ENCODE measurements around the gene CLEC4M. TPM values are rescaled to one million over a fixed set of nuclear protein-coding genes. Genes with fewer than 3 reads are reported as not detected.

CLEC4M gene
- total RNA-seq: not detected in 2 replicates

GRCh38 chr19:7762719-7763293 is at the start of gene CLEC4M:
Gene CLEC4M (plus strand): TSS chr19:7763243. CDS start chr19:7763267, 24 bp downstream.

GRCh38 chr19:7732045-7732444 is 31.0 kb upstream of the CLEC4M start, which contains the start of gene CLEC4G:
Gene CLEC4G (minus strand): TSS chr19:7732110. CDS start chr19:7732102, 8 bp downstream.

GRCh38 chr19:7746903-7747884 is 15.8 kb upstream of the CLEC4M start, which contains the start of gene CD209:
Gene CD209 (minus strand): TSS chr19:7747534. CDS start chr19:7747511, 23 bp downstream.

Other genes with a start within 250 kb of the CLEC4M start
- 8.2 and 16.5 TPM in 2 replicates for gene ZNF358, start 247.1 kb upstream of the CLEC4M start, total RNA-seq
- 4.5 and 4.6 TPM in 2 replicates for gene MCOLN1, start 240.6 kb upstream of the CLEC4M start, total RNA-seq
- 60.2 and 96.3 TPM in 2 replicates for gene PNPLA6, start 227.5 kb upstream of the CLEC4M start, total RNA-seq
- gene CAMSAP3, start 167.4 kb upstream of the CLEC4M start, total RNA-seq: not detected in 2 replicates
- gene XAB2, start 133.7 kb upstream of the CLEC4M start, total RNA-seq: 28.6 and 34.5 TPM in 2 replicates
- gene PET100, start 133.4 kb upstream of the CLEC4M start, total RNA-seq: 13.2 and 17.1 TPM in 2 replicates
- not detected in 2 replicates for gene PCP2, start 129.5 kb upstream of the CLEC4M start, total RNA-seq
- 6.2 and 8.4 TPM in 2 replicates for gene STXBP2, start 126.1 kb upstream of the CLEC4M start, total RNA-seq
- not detected in 2 replicates for gene RETN, start 94.2 kb upstream of the CLEC4M start, total RNA-seq
- gene MCEMP1, start 86.2 kb upstream of the CLEC4M start, total RNA-seq: not detected in 2 replicates
- 74.4 and 78.4 TPM in 2 replicates for gene TRAPPC5, start 82.4 kb upstream of the CLEC4M start, total RNA-seq
- not detected in 2 replicates for gene FCER2, start 61.1 kb upstream of the CLEC4M start, total RNA-seq
- not detected in 2 replicates for gene CLEC4G, start 31.1 kb upstream of the CLEC4M start, total RNA-seq
- not detected in 2 replicates for gene CD209, start 15.7 kb upstream of the CLEC4M start, total RNA-seq
- 12.3 and 23.0 TPM in 2 replicates for gene EVI5L, start 67.0 kb downstream of the CLEC4M start, total RNA-seq
- not detected in 2 replicates for gene PRR36, start 111.1 kb downstream of the CLEC4M start, total RNA-seq
- 9.2 and 10.7 TPM in 2 replicates for gene LRRC8E, start 125.3 kb downstream of the CLEC4M start, total RNA-seq
- gene MAP2K7, start 140.6 kb downstream of the CLEC4M start, total RNA-seq: 10.0 and 13.4 TPM in 2 replicates
- gene TGFBR3L, start 151.6 kb downstream of the CLEC4M start, total RNA-seq: 0.89 and 1.00 TPM in 2 replicates
- 25.8 and 35.0 TPM in 2 replicates for gene SNAPC2, start 157.1 kb downstream of the CLEC4M start, total RNA-seq
- gene CTXN1, start 162.9 kb downstream of the CLEC4M start, total RNA-seq: 1.1 and 2.6 TPM in 2 replicates
- gene TIMM44, start 180.4 kb downstream of the CLEC4M start, total RNA-seq: 53.8 and 67.4 TPM in 2 replicates
- gene ELAVL1, start 242.4 kb downstream of the CLEC4M start, total RNA-seq: 39.5 and 66.5 TPM in 2 replicates

Data from uterine smooth muscle cell (primary cell).